Measurements from ENCODE around the gene CPHXL.

DNA sequence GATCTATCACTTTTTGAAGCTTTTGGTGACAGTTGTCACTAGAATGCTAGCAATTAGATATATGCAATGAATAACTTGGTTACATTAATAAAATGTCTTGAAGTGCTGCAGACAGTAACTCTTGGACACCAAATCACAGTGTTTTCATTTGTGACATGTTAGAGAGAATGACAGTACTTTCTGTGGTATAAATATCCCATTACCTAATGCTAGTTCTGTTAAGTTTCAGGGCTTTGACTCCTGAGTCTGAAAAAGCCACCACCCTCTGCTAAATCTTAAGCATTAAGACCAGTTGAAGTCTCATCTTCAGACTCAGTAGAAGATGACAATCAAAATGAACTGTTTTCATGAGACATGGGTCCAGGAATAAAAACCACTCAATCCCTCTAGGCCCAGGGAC, 38.9 kb downstream of the CPHXL start:
- no peak for TF ChIP-seq POLR2A (conservative IDR thresholded peaks at IDR 0.05)
- no peak for TF ChIP-seq SRSF9 (IDR thresholded peaks at IDR 0.05; ENCODE audit: borderline replicate concordance, low read depth, low read length)
- TF ChIP-seq, protein P1, sequence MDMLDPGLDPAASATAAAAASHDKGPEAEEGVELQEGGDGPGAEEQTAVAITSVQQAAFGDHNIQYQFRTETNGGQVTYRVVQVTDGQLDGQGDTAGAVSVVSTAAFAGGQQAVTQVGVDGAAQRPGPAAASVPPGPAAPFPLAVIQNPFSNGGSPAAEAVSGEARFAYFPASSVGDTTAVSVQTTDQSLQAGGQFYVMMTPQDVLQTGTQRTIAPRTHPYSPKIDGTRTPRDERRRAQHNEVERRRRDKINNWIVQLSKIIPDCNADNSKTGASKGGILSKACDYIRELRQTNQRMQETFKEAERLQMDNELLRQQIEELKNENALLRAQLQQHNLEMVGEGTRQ (CRISPR knock-in tag; IDR thresholded peaks at IDR 0.05) = no peak

All from K562 (cell line).